Measurements from ENCODE around the gene MRPL47. TPM values are rescaled to one million over a fixed set of nuclear protein-coding genes. Genes with fewer than 3 reads are reported as not detected.

Gene MRPL47
- polyA plus RNA-seq, 1 of the 3 experiments (the other 2 are of a cell fraction), result 37.8 TPM

- WGBS (ENCODE audit: low lambda C conversion rate), result 1% methylated on average over 13 of the region's 56 CpGs
- peak within 1 kb of the TSS; percentile 88 for H2AFZ ChIP-seq (ENCODE audit: low read depth)
- H3K9ac ChIP-seq, result peak within 1 kb of the TSS; percentile 91
- H4K20me1 ChIP-seq (ENCODE audit: insufficient read depth), result peaks cover 27% of the 10 kb centered on the region
- POLR2A ChIA-PET, result interaction anchor here (0.9 to 1.6 kb wide), 2 partner anchors 14 to 48 kb away, joined by 3 to 11 read pairs; partner anchors contain the start of genes MRPL47 and NDUFB5
- H3K4me3 ChIP-seq (ENCODE audit: low read depth in 2 of 2, low read length in 1 of 2), result peak within 1 kb of the TSS; percentile 80 to 95
- peaks cover 28% of the 10 kb centered on the region for H3F3A ChIP-seq (replicated peaks; ENCODE audit: insufficient read depth)
- peaks cover 4 to 10% of the 10 kb centered on the region in 2 experiments; a peak in 2 of 4 replicates for H3K4me1 ChIP-seq (ENCODE audit: control insufficient read depth in 1 of 2, insufficient read depth in 2 of 2, low read depth in 1 of 2, low read length in 1 of 2)
- no peaks in the 10 kb centered on the region for H3K9me3 ChIP-seq
- DNase-seq, result peak; percentile 95
- CTCF ChIA-PET, result interaction anchor here (0.7 to 1.5 kb wide), 6 partner anchors 8 to 114 kb away, joined by 3 read pairs; no protein-coding TSS in a partner anchor
- peak within 1 kb of the TSS; percentile 90 to 93 for H3K27ac ChIP-seq (ENCODE audit: low read depth in 2 of 2, low read length in 1 of 2)
- H3K4me2 ChIP-seq, result peak within 1 kb of the TSS; percentile 97
- H3K36me3 ChIP-seq (replicated peaks in 1 of 2; ENCODE audit: control insufficient read depth in 1 of 2, insufficient read depth in 2 of 2, low read length in 1 of 2), result peaks cover 0 to 4% of the 10 kb centered on the region in 2 experiments
- TF ChIP-seq JUND (IDR thresholded peaks at IDR 0.05) (no peak), FOXM1 (IDR thresholded peaks at IDR 0.05; ENCODE audit: low read depth) (peak; percentile 92), NRF1 (IDR thresholded peaks at IDR 0.05; ENCODE audit: low read depth, low read length) (peak; percentile 21; the same call in 1 of the 2 replicates), FOSL2 (IDR thresholded peaks at IDR 0.05; ENCODE audit: borderline replicate concordance, low read depth) (no peak), RCOR1 (IDR thresholded peaks at IDR 0.05; ENCODE audit: low read length) (peak; percentile 40; the same call in 1 of the 2 replicates), POLR2AphosphoS5 (IDR thresholded peaks at IDR 0.05; ENCODE audit: low read depth, low read length) (peak; percentile 53; the same call in 1 of the 2 replicates), SIN3A (IDR thresholded peaks at IDR 0.05; ENCODE audit: borderline replicate concordance, low read depth, low read length) (peak; percentile 72; the same call in 1 of the 2 replicates), EP300 (IDR thresholded peaks at IDR 0.05; ENCODE audit: borderline replicate concordance in 1 of 2, low read depth in 1 of 2, low read length in 1 of 2) (no peak), MEF2A (IDR thresholded peaks at IDR 0.05; ENCODE audit: borderline replicate concordance, low read depth) (no peak), MAX (IDR thresholded peaks at IDR 0.05; ENCODE audit: low read depth) (peak; percentile 64; the same call in 1 of the 2 replicates), TEAD4 (IDR thresholded peaks at IDR 0.05; ENCODE audit: borderline replicate concordance, insufficient read depth) (no peak), TAF1 (IDR thresholded peaks at IDR 0.05; ENCODE audit: borderline replicate concordance, low read depth, low read length) (peak; percentile 34; the same call in 1 of the 2 replicates), USF2 (IDR thresholded peaks at IDR 0.05; ENCODE audit: borderline replicate concordance, low read depth, low read length) (no peak), IRF3 (IDR thresholded peaks at IDR 0.05; ENCODE audit: low read depth, low read length) (no peak), CTCF (IDR thresholded peaks at IDR 0.05) (no peak), MXI1 (IDR thresholded peaks at IDR 0.05; ENCODE audit: low read depth, low read length) (peak; percentile 19; the same call in 1 of the 2 replicates), ZBTB33 (IDR thresholded peaks at IDR 0.05; ENCODE audit: borderline replicate concordance, low read depth) (peak; percentile 17; the same call in 1 of the 2 replicates), REST (IDR thresholded peaks at IDR 0.05; ENCODE audit: low read depth, low read length) (no peak)
- peaks cover 43% of the 10 kb centered on the region for H3K79me2 ChIP-seq (ENCODE audit: insufficient read depth)
- no peaks in the 10 kb centered on the region for H3K27me3 ChIP-seq (ENCODE audit: insufficient read depth)
- no peaks in the 10 kb centered on the region for H3K9me2 ChIP-seq
Observed at GRCh38 chr3:179652447-179653095, 48.1 kb upstream of the MRPL47 start, which contains the start of gene USP13. USP13 (plus strand) TSS chr3:179653040; CDS start chr3:179653226, 186 bp downstream.

Data from SK-N-SH (cell line).